Smooth muscle cell (in vitro differentiated cells): ENCODE data around the gene MAP4K1. TPM values are rescaled to one million over a fixed set of nuclear protein-coding genes. Genes with fewer than 3 reads are reported as not detected.
A peak's percentile ranks its signal among the peaks of the same experiment; 100 is the strongest.

Source experiments
- DNase-seq: peaks from one replicate; lab custom pipeline; 2025; ENCODE audit not compliant: unreplicated experiment; lab: John Stamatoyannopoulos, UW
- H2AFZ ChIP-seq: fragments of 200-600 bp; sonication (generic); 2 replicates; pipeline ENCODE4 v1.6.0; 2016; ENCODE audit warnings: antibody characterized with exemption, low read depth, mild to moderate bottlenecking
- H3F3A ChIP-seq: fragments of 200-600 bp; sonication (generic); 2 replicates; pipeline ENCODE4 v1.6.0; 2017; ENCODE audit warnings: antibody characterized with exemption, low read depth
- H3K27ac ChIP-seq: fragments of 200-600 bp; sonication (generic); 2 replicates; pipeline ENCODE4 v1.5.1; 2016; ENCODE audit warnings: low read depth, mild to moderate bottlenecking
- H3K27me3 ChIP-seq: fragments of 200-600 bp; sonication (generic); 2 replicates; pipeline ENCODE4 v1.6.1; 2016; ENCODE audit warnings: low read depth, mild to moderate bottlenecking
- H3K36me3 ChIP-seq: fragments of 200-600 bp; sonication (generic); 2 replicates; pipeline ENCODE4 v1.5.1; 2016; ENCODE audit warnings: low read depth
- H3K4me1 ChIP-seq: fragments of 200-600 bp; sonication (generic); 2 replicates; pipeline ENCODE4 v1.5.1; 2016; ENCODE audit warnings: low read depth
- H3K4me2 ChIP-seq: fragments of 200-600 bp; sonication (generic); 2 replicates; pipeline ENCODE4 v1.6.0; 2016; ENCODE audit warnings: mild to moderate bottlenecking
- H3K4me3 ChIP-seq: fragments of 200-600 bp; sonication (generic); 2 replicates; pipeline ENCODE4 v1.5.1; 2016; ENCODE audit warnings: mild to moderate bottlenecking
- H3K79me2 ChIP-seq: fragments of 200-600 bp; sonication (generic); 2 replicates; pipeline ENCODE4 v1.6.0; 2016; ENCODE audit warnings: low read depth, mild to moderate bottlenecking
- H3K9ac ChIP-seq: fragments of 200-600 bp; sonication (generic); 2 replicates; pipeline ENCODE4 v1.6.0; 2016; ENCODE audit warnings: low read depth
- H3K9me3 ChIP-seq: fragments of 200-600 bp; sonication (generic); replicated peaks from 2 replicates; pipeline ENCODE4 v1.5.1; 2016; ENCODE audit warnings: low read depth
- H4K20me1 ChIP-seq: fragments of 200-600 bp; sonication (generic); 2 replicates; pipeline ENCODE4 v1.6.0; 2016; ENCODE audit warnings: low read depth
- WGBS: methylation state at CpG from one replicate; pipeline ENCODE4 v1.1.7; 2016; ENCODE audit warnings: low lambda C conversion rate; 5-methylcytosine and 5-hydroxymethylcytosine counted together
- polyA plus RNA-seq: library from polyadenylated mRNA; unstranded; fragments of >200 nt; fragmentation: Nextera tagmentation; extraction: Ambion mirVana; gene quantifications from 2 replicates; pipeline ENCODE4 v1.2.1, GENCODE V29; 2016
- total RNA-seq: library from RNA; depleted of rRNA; stranded (reverse); fragments of >200 nt; gene quantifications from 2 replicates; pipeline ENCODE4 v1.2.3, GENCODE V29; 2014
- TF ChIP-seq, protein P1 (sequence below): fragments of 200-600 bp; sonication (generic); IDR thresholded peaks from 2 replicates; pipeline ENCODE4 v1.5.1; 2017; ENCODE audit warnings: borderline replicate concordance, mild to moderate bottlenecking, antibody characterized with exemption; ENCODE audit not compliant: insufficient read depth, poor library complexity, severe bottlenecking

Gene MAP4K1
- total and polyA plus RNA-seq, 2 experiments from 2014 or later, result 0.22 to 0.91 TPM

GRCh38 chr19:38571682-38572081 lies 46.1 kb downstream of the MAP4K1 start:
- Histone ChIP-seq H3K79me2 (no peaks in the 10 kb centered on the region), H3F3A (no peaks in the 10 kb centered on the region), H3K9ac (no peak overlapping the region), H3K36me3 (no peaks in the 10 kb centered on the region), H3K27me3 (no peaks in the 10 kb centered on the region), H3K4me1 (no peaks in the 10 kb centered on the region), H3K4me3 (no peak overlapping the region), H3K4me2 (no peak overlapping the region), H3K9me3 (no peaks in the 10 kb centered on the region), H3K27ac (no peak overlapping the region), H2AFZ (no peak overlapping the region), H4K20me1 (no peaks in the 10 kb centered on the region)
- TF ChIP-seq, protein P1, sequence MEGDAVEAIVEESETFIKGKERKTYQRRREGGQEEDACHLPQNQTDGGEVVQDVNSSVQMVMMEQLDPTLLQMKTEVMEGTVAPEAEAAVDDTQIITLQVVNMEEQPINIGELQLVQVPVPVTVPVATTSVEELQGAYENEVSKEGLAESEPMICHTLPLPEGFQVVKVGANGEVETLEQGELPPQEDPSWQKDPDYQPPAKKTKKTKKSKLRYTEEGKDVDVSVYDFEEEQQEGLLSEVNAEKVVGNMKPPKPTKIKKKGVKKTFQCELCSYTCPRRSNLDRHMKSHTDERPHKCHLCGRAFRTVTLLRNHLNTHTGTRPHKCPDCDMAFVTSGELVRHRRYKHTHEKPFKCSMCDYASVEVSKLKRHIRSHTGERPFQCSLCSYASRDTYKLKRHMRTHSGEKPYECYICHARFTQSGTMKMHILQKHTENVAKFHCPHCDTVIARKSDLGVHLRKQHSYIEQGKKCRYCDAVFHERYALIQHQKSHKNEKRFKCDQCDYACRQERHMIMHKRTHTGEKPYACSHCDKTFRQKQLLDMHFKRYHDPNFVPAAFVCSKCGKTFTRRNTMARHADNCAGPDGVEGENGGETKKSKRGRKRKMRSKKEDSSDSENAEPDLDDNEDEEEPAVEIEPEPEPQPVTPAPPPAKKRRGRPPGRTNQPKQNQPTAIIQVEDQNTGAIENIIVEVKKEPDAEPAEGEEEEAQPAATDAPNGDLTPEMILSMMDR, result no peak
- no peak for DNase-seq
- WGBS, result 86% methylated on average over 2 of the region's 2 CpGs

DNA sequence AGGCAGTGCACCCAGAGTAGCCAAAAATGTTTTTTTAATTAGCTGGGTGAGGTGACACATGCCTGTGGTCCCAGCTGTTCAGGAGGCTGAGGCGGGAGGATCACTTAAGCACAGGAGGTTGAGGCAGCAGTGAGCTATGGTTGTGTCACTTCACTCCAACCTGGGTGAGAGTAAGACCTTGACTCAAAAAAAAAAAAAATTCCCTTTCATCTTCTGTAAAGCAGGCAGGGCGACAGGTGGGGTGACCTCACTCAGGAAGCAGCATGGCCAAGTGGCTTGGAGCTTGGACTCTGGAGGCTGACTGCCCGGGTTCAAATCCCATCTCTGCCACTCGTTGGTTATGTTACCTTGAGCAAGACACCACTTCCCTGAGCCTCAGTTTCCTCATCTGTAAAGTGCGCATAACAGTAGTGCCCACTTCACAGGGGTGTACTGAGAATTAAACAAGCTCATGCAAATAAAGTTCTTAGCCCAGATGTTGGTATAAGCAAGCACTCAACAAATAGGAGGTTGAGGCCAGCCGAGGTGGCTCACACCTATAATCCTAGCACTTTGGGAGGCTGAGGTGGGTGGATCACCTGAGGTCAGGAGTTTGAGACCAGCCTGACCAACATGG lies 48.3 kb downstream of the MAP4K1 start:
- H4K20me1 ChIP-seq, result no peaks in the 10 kb centered on the region

GRCh38 chr19:38565691-38566105 lies 52.1 kb downstream of the MAP4K1 start:
- H3K4me1 ChIP-seq, result no peaks in the 10 kb centered on the region
- H2AFZ ChIP-seq, result no peak overlapping the region
- H3K4me2 ChIP-seq, result peak overlapping the region; percentile 83
- no peaks in the 10 kb centered on the region for H3K27me3 ChIP-seq
- H3K79me2 ChIP-seq, result no peaks in the 10 kb centered on the region
- TF ChIP-seq, protein P1, result no peak
- WGBS, result 91% methylated on average over 15 of the region's 21 CpGs
- H3K27ac ChIP-seq, result no peak overlapping the region
- H3K9me3 ChIP-seq, result no peaks in the 10 kb centered on the region
- no peaks in the 10 kb centered on the region for H3K36me3 ChIP-seq
- H4K20me1 ChIP-seq, result no peaks in the 10 kb centered on the region
- no peaks in the 10 kb centered on the region for H3F3A ChIP-seq
- no peak overlapping the region for H3K9ac ChIP-seq
- peak overlapping the region; percentile 28 for H3K4me3 ChIP-seq
- DNase-seq, result no peak

More for the DNA sequence above, 48.3 kb downstream of the MAP4K1 start:
- WGBS, result 97% methylated on average over 6 of the region's 6 CpGs
- no peaks in the 10 kb centered on the region for H3K36me3 ChIP-seq
- H3K9me3 ChIP-seq, result no peaks in the 10 kb centered on the region
- TF ChIP-seq, protein P1, result no peak
- H2AFZ ChIP-seq, result no peak overlapping the region
- no peak for DNase-seq
- no peak overlapping the region for H3K4me3 ChIP-seq
- no peak overlapping the region for H3K9ac ChIP-seq
- no peak overlapping the region for H3K4me2 ChIP-seq
- H3K27ac ChIP-seq, result no peak overlapping the region
- no peaks in the 10 kb centered on the region for H3K27me3 ChIP-seq
- no peaks in the 10 kb centered on the region for H3F3A ChIP-seq
- no peaks in the 10 kb centered on the region for H3K79me2 ChIP-seq
- no peaks in the 10 kb centered on the region for H3K4me1 ChIP-seq
